Measurements from ENCODE around the gene DNAJA1.

The DNAJA1 gene

GRCh38 chr9:33025572-33026342 is 684 bp downstream of the DNAJA1 start:
- no peak for DNase-seq (ENCODE audit: low read depth in 2 of 2)

DNA sequence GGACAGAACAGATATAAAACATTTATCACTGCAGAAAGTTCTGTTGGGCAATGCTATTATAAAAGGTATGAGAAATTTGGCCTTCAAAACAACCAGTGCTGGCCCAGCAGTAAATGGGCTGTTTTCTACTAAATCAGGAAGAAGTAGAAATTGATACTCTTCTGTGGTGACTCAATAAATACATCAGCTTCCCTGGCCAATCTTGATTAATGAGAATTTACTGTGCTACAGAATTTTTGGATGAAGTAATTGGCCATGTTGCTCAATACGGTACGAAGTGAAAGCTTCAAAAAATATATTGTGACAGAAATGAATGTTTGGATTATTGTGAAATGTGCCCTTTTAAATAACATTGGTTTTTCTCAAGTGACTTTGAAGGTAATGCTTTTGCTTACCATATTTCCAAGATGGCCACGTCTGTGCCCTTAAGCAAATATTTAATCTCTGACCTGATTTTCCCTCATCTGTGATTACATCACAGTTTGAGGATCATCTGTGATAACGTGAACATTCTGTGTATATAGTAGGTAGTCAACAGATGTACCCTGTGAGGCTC is 4.2 kb downstream of the DNAJA1 start:
- no peak for DNase-seq (ENCODE audit: low read depth in 2 of 2)

DNA sequence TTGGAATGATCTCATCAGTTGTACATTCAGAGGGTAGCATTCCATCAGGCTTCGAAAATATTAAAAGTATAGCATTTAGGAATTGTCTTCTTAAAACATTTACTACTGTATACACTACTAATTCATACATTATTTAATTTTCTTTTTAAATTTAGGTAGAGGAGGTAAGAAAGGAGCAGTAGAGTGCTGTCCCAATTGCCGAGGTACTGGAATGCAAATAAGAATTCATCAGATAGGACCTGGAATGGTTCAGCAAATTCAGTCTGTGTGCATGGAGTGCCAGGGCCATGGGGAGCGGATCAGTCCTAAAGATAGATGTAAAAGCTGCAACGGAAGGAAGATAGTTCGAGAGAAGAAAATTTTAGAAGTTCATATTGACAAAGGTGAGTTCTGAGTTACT is 5.2 kb downstream of the DNAJA1 start:
- DNase-seq (ENCODE audit: low read depth in 2 of 2), result no peak

DNA sequence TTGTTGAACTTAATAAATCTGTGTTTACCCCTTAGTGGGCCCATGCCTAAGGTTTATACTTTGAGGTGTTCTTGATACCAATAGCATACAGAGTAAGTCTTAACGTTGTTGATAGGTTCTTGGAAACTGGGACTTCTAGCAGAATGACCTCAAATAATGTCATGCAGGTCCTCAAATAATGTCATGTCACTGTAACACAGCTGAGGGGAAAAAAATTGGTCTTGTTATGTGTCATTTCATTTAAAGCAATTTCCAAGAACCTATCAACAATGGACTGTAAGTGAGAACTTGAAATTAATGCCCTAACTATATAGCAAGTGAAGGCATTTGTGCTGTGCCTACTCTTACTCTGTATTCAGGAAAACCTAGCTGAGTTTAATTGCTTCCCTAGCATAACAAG is 7.2 kb downstream of the DNAJA1 start:
- no peak for DNase-seq (ENCODE audit: low read depth in 2 of 2)

DNA sequence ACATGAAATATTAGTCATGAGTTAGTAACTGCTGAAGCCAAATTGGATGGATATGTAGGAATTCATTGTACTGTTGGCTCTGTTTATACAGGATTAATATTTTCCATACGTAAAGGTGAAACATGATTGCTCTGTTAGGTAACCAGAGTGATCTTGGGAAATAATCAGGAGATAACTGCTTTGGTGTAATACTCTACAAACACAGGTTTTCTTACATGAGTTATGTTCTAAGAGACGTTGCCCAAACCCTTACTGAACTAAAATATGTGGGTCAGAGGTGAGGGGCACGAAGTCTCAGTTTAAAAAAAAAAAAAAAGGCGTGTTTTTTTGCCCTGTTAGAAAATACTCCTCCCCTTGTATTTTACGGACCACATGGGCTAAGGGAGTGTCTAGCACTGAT is 7.8 kb downstream of the DNAJA1 start:
- DNase-seq (ENCODE audit: low read depth in 2 of 2), result no peak

DNA sequence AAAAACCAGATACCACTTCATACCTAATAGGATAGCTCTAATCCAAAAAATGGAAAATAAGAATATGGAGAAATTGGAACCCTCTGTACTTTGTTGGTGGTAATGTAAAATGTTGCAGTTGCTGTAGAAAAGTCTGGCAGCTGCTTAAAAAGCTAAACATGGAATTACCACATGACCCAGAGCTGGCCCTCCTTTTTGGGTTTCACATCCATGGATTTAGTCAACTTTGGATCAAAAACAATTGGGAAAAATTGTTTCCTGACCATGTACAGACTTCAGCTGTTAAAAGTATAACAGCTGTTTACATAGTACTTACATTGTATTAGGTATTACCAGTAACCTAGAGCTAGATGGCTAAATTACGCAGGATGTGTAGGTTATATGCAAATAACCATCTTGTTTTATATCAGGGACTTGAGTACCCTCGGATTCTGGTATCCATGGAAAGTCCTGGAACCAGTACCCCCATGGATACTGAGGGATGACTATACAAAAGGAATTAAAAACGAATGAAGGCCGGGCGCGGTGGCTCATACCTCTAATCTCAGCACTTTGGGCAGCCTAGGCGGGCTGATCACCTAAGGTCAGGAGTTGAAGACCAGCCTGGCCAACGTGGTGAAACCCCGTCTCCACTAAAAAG is 15.8 kb downstream of the DNAJA1 start:
- no peak for DNase-seq (ENCODE audit: low read depth in 2 of 2)

DNA sequence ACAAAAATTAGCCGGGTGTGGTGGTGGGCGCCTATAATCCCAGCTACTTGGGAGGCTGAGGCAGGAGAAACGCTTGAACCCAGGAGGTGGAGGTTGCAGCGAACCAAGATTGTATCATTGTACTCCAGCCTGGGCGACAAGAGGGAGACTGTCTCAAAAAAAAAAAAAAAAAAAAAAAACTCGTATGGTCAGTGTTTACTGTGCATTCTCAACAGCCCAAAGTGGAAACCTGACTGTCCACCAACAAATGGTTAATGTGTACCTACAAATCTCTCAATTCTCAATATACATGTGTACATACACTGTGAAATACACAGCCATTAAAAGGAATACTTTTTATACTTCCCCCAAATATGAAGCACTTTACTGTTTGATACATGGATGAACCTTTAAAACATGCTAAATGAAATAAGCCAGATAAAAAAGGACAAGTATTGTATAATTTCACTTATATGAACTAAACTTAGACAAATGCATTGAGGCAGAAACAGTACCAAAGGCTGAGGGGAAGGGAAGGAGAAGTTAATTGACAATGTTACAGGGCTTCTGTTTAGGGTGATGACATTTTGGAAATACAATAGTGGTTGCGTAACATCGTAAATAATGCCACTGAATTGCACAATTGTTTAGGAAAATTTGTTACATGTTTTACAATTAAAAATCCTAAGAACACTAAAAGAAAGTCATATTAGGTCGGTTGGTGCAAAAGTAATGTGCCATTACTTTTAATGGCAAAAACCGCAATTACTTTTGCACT is 16.5 kb downstream of the DNAJA1 start:
- no peak for DNase-seq (ENCODE audit: low read depth in 2 of 2)

GRCh38 chr9:33042473-33042872 is 17.4 kb downstream of the DNAJA1 start:
- no peak for DNase-seq (ENCODE audit: low read depth in 2 of 2)

GRCh38 chr9:33043671-33044070 is 18.6 kb downstream of the DNAJA1 start:
- no peak for DNase-seq (ENCODE audit: low read depth in 2 of 2)

- DNase-seq (ENCODE audit: low read depth in 2 of 2), result peak; percentile 59 to 65
Measured at GRCh38 chr9:33044162-33044673, 19.1 kb downstream of the DNAJA1 start.

- no peak for DNase-seq (ENCODE audit: low read depth in 2 of 2)
Measured at GRCh38 chr9:33044677-33045282, 19.7 kb downstream of the DNAJA1 start.

- DNase-seq (ENCODE audit: low read depth in 2 of 2), result no peak
Measured at GRCh38 chr9:33046061-33046460, 21.0 kb downstream of the DNAJA1 start.

- DNase-seq (ENCODE audit: low read depth in 2 of 2), result no peak
Measured at GRCh38 chr9:33048054-33048465, 23.0 kb downstream of the DNAJA1 start.

- DNase-seq (ENCODE audit: low read depth in 2 of 2), result no peak
Measured at GRCh38 chr9:33049680-33050361, 24.7 kb downstream of the DNAJA1 start.

DNA sequence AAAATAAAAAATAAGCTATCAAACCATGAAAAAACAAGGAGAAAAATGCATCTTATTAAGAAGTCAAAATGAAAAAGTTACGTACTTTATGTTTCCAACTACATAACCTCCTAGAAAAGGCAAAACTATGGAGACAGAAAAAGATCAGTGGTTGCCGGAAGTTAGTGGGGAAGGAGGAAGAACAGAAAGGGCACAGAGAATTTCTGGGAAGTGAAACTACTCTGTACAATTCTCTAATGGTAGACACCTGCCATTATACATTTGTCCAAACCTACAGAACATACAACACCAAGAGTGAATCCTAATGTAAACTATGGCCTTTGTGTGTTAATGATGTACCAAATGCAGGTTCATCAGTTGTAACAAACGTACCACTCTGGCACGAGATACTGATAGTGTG is 26.1 kb downstream of the DNAJA1 start:
- DNase-seq (ENCODE audit: low read depth in 2 of 2), result no peak

DNA sequence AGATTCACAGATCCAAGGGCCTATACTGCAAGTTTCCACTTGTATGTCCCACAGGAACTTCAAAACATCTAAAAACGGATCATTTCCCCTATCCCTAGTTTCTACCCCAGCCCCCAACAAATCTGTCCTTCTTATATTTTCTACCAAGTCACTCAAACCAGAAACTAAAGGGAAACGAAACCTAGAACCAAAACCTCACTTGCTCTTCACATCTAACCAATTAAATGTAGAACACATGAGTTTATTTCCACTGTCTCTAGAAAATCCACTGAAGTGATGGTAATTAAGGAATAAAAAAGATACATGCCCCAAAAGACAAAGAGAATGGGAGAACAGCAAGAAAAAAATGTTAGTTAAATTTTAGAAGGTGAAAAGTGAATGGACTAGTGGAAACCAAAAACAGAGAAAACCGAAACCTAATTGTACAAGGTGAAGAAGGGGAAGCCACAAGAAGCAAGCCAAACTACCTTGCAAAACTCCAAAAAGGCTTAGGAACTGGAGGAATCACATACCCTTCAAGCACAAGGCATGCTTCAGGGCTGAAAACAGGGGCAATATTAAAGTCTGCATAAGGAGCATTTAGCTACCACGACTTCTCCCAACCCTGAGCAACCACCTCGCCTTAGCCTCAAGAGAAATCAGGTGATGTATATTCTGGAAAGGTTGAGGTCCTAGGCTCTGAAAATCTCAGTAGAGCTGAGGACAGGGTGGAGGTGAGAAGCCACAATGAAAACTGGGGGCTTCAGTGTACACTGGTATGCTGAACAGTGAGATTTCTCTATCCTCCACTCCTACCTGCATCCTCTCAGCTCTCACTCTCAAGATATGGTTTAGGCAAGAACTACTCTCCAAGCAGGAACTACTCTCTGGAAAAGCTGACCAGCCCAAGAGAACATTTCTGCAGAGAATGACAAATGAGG is 40.3 kb downstream of the DNAJA1 start:
- DNase-seq (ENCODE audit: low read depth in 2 of 2), result no peak

- no peak for DNase-seq (ENCODE audit: low read depth in 2 of 2)
Measured at GRCh38 chr9:33068991-33069390, 43.9 kb downstream of the DNAJA1 start.

- DNase-seq (ENCODE audit: low read depth in 2 of 2), result peak; percentile 92
Measured at GRCh38 chr9:33076046-33077004, 51.3 kb downstream of the DNAJA1 start, which contains the start of gene SMU1. Gene SMU1, minus strand, starts transcription at chr9:33076674. Its CDS starts 66 bp downstream, at chr9:33076608.

- DNase-seq (ENCODE audit: low read depth in 2 of 2), result no peak
Measured at GRCh38 chr9:33080534-33080933, 55.5 kb downstream of the DNAJA1 start.
